Measurements from ENCODE around the gene KBTBD4. TPM values are rescaled to one million over a fixed set of nuclear protein-coding genes. Genes with fewer than 3 reads are reported as not detected.

KBTBD4 gene
- total RNA-seq = 22.0 and 35.4 TPM in 2 replicates

GRCh38 chr11:47578524-47579494, at the start of gene KBTBD4, which contains the start of gene NDUFS3:
KBTBD4 (minus strand) TSS chr11:47578970; CDS start chr11:47578951, 19 bp downstream.
NDUFS3 (plus strand) TSS chr11:47579074; CDS start chr11:47579092, 18 bp downstream.

GRCh38 chr11:47593934-47594855, 15.4 kb upstream of the KBTBD4 start, which contains the start of gene C1QTNF4:
C1QTNF4 (minus strand) TSS chr11:47594411; CDS start chr11:47590810, 3,601 bp downstream.

GRCh38 chr11:47586098-47586855, 7.5 kb upstream of the KBTBD4 start, which contains the start of gene FAM180B:
FAM180B (plus strand) TSS chr11:47586678; CDS start chr11:47586769, 91 bp downstream.

GRCh38 chr11:47565340-47566148, 13.2 kb downstream of the KBTBD4 start, which contains the start of gene PTPMT1:
PTPMT1 (plus strand) TSS chr11:47565599; CDS start chr11:47565623, 24 bp downstream.

GRCh38 chr11:47552566-47553405, 26.0 kb downstream of the KBTBD4 start, which contains the start of gene CELF1:
CELF1 (minus strand) TSS chr11:47553132; CDS start chr11:47499523, 53,609 bp downstream.

Other genes starting within 250 kb of the KBTBD4 start
- not detected in 2 replicates for gene MYBPC3, start 226.3 kb downstream of the KBTBD4 start, total RNA-seq
- not detected in 2 replicates for gene SPI1, start 200.4 kb downstream of the KBTBD4 start, total RNA-seq
- 58.9 and 70.6 TPM in 2 replicates for gene SLC39A13, start 170.4 kb downstream of the KBTBD4 start, total RNA-seq
- gene PSMC3, start 152.5 kb downstream of the KBTBD4 start, total RNA-seq = 149 and 340 TPM in 2 replicates
- not detected in 2 replicates for gene RAPSN, start 129.8 kb downstream of the KBTBD4 start, total RNA-seq
- gene CELF1, start 25.8 kb downstream of the KBTBD4 start, total RNA-seq = 114 and 128 TPM in 2 replicates
- gene PTPMT1, start 13.4 kb downstream of the KBTBD4 start, total RNA-seq = 93.0 and 109 TPM in 2 replicates
- gene NDUFS3, start 104 bp upstream of the KBTBD4 start, total RNA-seq = 86.0 and 97.2 TPM in 2 replicates
- gene FAM180B, start 7.7 kb upstream of the KBTBD4 start, total RNA-seq = 0.12 TPM in 1 of 2 replicates, not detected in the other
- 0.11 and 0.25 TPM in 2 replicates for gene C1QTNF4, start 15.4 kb upstream of the KBTBD4 start, total RNA-seq
- 101 and 136 TPM in 2 replicates for gene MTCH2, start 63.6 kb upstream of the KBTBD4 start, total RNA-seq
- 0.66 and 1.00 TPM in 2 replicates for gene AGBL2, start 136.4 kb upstream of the KBTBD4 start, total RNA-seq
- gene FNBP4, start 188.4 kb upstream of the KBTBD4 start, total RNA-seq = 88.4 and 97.6 TPM in 2 replicates